Activated CD4-positive, alpha-beta T cell treated with anti-CD3 and anti-CD28 coated beads, Interleukin-2, Interleukin-4, amounts not matched to agents 100 ng/mL and 50 ng/mL, durations not matched to agents 16 hours and 8 hours (primary cell): ENCODE measurements around the gene TBC1D19.
"Not testable (repeated sequence)": the region's sequence is repeated elsewhere in the genome, so short reads cannot be mapped to it uniquely, and the experiment has no call there.

Experiments
- DNase-seq: peaks from one replicate; pipeline ENCODE4 v3.0.0-alpha.2; 2020; ENCODE audit warnings: low spot score

The TBC1D19 gene

GRCh38 chr4:26682436-26682835, 98.6 kb downstream of the TBC1D19 start:
- no peak for DNase-seq

- DNase-seq = no peak
These were observed 101.4 kb downstream of the TBC1D19 start for GRCh38 chr4:26685250-26685649.

GRCh38 chr4:26687728-26688127, 103.8 kb downstream of the TBC1D19 start:
- no peak for DNase-seq

GRCh38 chr4:26690506-26690905, 106.6 kb downstream of the TBC1D19 start:
- no peak for DNase-seq

GRCh38 chr4:26692014-26692726, 108.3 kb downstream of the TBC1D19 start:
- no peak for DNase-seq

- DNase-seq = not testable (repeated sequence)
These were observed 110.2 kb downstream of the TBC1D19 start for GRCh38 chr4:26694131-26694530.

GRCh38 chr4:26700110-26700509, 116.2 kb downstream of the TBC1D19 start:
- DNase-seq = no peak

- no peak for DNase-seq
These were observed 117.2 kb downstream of the TBC1D19 start for GRCh38 chr4:26701095-26701494.

GRCh38 chr4:26701786-26702227, 117.9 kb downstream of the TBC1D19 start:
- DNase-seq = no peak

- DNase-seq = no peak
These were observed 123.5 kb downstream of the TBC1D19 start for GRCh38 chr4:26707342-26707741.

- no peak for DNase-seq
These were observed 125.4 kb downstream of the TBC1D19 start for GRCh38 chr4:26709246-26709645.

- DNase-seq = no peak
These were observed 129.8 kb downstream of the TBC1D19 start for GRCh38 chr4:26713563-26714151.

- DNase-seq = no peak
These were observed 131.9 kb downstream of the TBC1D19 start for GRCh38 chr4:26715636-26716242.

- DNase-seq = no peak
These were observed 133.4 kb downstream of the TBC1D19 start for GRCh38 chr4:26717332-26717731.

GRCh38 chr4:26719954-26720552, 136.2 kb downstream of the TBC1D19 start:
- DNase-seq = no peak

GRCh38 chr4:26721685-26722084, 137.8 kb downstream of the TBC1D19 start:
- no peak for DNase-seq

- DNase-seq = peak; percentile 24
These were observed 139.3 kb downstream of the TBC1D19 start for GRCh38 chr4:26723216-26723615.

GRCh38 chr4:26724534-26724933, 140.7 kb downstream of the TBC1D19 start:
- no peak for DNase-seq

- no peak for DNase-seq
These were observed 142.9 kb downstream of the TBC1D19 start for GRCh38 chr4:26726655-26727387.

GRCh38 chr4:26727844-26728243, 144.0 kb downstream of the TBC1D19 start:
- DNase-seq = no peak

GRCh38 chr4:26729027-26729426, 145.1 kb downstream of the TBC1D19 start:
- DNase-seq = no peak

- no peak for DNase-seq
These were observed 145.7 kb downstream of the TBC1D19 start for GRCh38 chr4:26729547-26729946.
